Measurements from ENCODE around the gene KCNK5.

KCNK5 gene

DNA sequence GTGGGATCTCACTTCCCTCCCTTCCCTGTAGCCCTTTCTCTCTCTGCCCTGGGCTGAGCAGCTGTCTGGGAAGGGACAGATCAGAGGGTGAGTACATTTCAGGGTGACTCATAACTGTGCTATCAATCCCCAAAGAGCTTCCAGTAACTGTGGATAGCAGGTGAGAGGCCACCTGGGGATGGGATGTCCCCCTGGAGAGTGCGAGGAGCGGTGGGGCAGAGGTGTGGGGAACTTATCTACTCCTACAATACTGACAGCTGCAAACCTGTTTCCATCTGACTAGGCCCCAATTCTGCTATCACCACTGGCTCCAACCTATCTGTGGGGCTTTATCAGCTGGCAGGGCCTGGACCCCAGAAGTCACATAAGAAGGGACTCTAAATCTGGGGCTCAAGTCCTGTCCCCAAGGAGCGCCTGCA, 32.6 kb downstream of the KCNK5 start:
- no peak for DNase-seq

DNA sequence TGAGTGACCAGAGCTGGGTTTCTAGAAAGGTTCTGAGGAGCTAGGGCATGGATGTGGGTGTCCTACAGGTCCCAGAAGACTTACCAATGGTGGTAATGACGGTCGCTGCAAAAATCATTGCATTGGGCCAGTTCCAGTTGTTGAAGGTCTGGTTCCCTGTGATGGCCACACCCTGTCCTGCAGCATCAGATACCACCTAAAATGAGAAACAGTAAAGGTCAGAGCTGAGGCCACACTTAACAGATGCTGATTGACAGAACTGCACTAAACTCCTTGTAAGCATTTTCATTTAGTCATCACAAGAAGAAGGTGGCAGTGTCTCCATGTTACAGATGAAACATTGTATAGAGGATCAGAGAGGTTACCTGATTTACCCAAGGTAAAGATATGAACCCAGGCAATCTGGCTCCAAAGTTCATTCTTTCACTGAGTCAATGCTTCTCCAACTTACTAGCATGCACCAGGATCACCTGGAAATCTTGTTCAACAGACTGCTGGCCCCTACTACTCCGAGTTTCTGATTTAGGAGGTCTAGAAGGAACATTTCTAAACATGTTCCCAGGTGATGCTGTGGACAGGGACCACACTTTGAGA, 33.4 kb downstream of the KCNK5 start:
- no peak for DNase-seq

DNA sequence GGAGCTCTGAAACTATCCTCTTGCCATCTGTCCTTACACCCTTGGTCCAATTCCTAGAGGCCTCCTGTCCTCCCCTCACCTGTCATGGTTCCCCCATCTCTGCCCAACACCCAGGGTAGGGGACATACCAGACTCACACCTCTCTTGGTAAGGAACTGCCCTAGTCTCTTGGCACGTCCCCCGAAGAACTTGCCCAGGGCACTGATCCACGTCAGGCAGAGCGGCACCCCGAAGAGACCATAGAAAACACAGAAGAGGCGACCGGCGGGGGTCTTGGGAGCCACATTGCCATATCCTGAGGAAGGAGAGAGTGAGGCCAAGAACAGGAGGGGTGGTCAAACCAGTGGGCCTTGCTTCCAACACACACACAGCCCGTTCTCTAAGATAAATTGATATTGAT, 34.8 kb downstream of the KCNK5 start:
- DNase-seq, result no peak

DNA sequence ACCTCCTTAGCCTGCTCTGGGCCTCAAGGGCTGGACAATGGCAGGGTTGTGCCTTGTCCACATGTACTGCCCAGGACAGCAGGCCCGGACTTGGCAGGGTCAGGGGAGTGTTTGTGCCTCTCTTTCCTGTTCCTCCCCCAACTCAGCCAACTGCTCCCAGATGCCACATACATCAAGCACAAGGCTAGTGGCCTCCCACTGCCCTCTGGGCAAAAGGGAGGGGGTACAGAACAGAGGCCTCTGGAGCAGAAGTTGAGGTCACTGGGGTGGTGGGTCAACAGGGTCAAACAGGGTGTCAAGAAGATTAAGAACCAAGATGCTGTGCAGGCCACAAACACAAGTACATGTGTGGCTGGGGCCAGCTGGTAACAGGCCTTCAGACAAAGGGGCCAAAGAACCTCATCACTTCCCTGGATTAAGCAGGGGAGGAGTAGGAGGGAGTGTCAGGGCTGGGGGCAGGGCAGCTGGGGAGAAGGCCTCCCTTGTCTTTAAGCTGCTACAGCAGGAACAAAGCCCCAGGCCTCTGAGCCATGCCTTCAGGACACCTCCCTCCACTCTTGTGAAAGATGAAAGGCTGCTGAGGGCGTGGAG, 36.0 kb downstream of the KCNK5 start:
- no peak for DNase-seq

DNA sequence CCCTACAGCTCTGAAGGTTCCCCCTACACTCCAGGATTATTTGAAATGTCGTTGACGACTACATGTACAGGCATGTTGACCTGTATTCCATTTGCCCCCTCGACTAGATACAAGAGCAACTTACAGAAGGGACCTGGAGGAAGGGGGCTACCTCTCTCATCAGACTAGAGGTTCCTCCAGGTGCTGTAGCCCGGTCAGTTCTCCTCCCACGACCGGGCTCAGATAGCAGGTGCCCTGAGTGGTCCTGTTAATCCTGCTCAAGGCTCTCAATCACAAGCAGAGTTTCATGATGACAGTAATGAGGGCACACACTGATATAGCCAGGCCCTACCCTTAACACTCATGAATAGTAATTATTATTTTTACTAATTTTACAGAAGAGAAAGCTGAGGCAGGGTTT, 36.5 kb downstream of the KCNK5 start:
- DNase-seq, result no peak

DNA sequence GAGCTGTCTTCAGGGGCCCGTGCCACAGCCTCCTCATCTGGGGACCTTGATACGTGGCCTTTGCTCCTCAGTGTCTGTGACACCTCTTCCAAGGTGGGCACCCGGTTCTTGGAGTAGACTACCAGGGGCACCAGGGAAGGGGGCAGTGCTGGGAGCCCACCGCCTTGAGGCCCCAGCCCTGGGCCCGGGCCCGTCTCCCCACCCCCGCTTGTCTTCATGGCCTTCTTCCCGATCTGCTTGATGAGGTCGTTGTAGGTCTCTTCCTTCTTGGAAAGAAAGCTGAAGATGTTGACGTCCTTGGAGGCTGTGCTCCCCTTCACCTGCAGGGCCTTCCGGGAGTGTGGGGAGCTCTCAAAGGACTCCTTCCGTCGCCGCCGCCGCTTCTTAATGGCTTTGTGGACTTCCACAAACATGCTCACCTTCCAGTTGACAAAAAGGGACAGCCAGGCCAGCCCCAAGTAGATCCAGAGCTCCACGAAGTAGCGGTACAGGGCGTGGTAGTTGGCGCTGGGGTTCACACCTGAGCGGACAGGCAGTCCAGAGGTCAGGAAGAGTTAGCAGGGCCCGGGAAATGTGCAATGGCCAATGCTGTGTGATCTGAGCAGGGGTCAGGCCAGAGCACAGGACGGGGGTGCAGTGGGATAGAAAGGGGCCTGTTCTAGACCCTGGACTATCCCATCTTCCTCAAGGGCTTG, 37.9 kb downstream of the KCNK5 start:
- DNase-seq, result no peak

DNA sequence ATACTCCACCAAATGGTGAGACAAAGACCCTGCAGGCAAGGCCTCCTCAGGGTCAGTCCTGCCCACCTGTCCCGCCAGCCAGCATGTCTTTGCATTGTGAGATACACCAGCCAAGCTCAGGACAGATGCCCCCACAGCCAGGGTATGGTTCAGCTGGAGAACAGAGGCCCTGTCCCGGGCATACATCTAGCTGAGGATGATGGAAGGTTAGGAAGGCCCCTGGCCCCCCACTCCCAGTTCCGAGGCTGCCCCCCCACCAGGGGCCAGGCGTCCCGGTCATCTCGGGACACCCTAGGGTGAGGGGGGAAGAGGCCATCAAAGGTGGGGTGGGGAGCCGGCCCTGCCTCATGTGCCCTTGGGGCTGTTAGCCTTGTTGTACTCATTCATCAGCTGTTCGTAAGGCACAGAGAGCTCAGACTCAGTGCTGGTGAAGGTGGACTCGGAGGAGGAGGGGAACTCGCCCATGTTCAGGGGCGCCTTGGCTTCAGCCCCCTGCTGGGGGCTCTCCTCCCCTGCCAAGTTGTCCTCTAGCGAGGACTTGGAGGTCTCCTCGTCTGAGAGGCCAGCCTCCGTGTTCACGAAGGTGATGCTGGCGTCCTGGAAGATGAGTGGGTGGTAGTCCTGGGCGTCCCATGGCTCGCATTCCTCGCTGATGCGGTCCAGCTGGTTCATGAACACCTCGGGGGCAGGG, 38.6 kb downstream of the KCNK5 start:
- no peak for DNase-seq

DNA sequence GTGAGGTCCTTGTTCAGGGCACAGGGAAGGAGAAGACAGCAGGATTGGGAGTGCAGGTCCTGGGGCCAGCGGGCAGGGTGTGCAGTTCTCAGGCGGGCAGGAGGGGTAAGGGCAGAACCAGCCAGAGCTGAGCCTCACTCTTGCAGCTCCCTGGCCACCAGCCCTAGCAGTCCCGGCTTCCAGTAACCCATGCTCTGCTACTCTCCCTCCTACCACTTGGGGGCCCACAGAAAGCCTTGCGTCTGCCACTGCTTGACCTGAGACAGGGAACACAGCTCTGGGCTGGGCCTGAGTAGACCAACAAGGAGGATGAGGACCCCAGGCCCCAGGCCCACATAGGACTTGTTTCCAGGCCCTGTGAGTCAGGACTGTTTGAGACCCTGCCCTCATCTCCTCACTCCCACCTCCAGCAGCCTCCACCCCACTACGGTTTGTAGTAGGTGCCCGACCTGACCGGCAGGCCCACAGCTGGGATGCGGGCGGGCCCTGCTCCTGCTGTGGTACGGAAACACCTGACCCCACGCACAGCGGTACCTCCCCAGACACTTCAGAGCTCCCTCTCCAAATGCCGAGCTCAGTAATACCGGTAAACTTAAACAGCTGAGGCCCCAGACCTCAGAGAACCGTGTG, 39.2 kb downstream of the KCNK5 start:
- DNase-seq, result no peak

DNA sequence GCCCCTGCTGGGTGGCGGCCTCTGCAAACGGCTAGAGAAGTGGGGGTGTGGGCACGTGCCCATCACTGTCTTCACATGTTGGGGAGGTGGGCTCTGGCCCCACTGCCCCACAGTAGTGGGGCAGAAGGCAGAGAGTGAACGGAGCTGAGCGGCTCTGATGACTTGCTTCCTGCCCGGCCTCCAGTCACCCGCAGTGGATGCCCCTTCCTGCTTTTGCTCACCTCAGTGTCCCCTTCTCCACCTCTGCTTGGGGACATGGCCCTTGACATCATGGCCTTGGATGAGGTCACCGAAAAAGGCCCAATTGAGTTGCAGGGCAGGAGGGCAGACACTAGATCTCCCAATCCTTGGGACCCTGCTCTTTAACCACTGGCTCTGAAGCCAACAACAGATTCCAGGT, 40.1 kb downstream of the KCNK5 start:
- no peak for DNase-seq

DNA sequence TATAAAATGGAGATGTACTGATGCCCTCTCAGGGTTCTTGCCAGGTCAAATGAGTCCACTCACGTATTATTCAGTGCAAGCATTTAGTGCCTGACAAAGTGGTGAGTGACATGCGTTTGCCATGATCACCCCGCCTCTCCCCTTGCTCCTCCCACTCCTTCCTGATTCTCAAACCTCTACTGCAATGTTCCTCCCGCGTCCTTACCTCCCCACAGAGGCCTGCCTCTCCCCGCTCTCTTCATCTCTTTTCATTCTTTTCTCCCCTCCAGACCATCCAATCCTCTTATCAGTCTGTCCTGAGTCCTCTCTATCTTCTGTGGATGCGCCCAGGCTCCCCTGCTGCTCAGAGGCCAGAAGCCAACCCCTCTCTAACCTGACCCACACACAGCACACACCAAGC, 40.7 kb downstream of the KCNK5 start:
- DNase-seq, result no peak

DNA sequence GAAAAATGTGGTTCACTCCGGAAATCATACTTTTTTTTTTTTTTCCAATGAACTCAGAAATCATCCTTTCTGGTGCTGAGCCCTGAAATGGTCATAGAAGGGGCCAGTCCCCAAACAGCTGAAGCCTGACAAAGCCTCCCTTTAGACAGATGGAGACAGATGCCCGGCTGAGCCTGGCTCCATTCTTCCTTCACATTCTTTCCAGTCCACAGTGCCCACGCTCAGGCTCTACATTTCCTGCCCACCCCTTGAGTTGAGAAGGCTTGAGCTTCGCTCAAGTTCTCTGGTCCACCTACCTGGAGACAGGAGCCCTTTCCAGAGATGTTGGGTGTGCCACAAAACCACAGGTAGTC, 41.2 kb downstream of the KCNK5 start:
- DNase-seq, result no peak

DNA sequence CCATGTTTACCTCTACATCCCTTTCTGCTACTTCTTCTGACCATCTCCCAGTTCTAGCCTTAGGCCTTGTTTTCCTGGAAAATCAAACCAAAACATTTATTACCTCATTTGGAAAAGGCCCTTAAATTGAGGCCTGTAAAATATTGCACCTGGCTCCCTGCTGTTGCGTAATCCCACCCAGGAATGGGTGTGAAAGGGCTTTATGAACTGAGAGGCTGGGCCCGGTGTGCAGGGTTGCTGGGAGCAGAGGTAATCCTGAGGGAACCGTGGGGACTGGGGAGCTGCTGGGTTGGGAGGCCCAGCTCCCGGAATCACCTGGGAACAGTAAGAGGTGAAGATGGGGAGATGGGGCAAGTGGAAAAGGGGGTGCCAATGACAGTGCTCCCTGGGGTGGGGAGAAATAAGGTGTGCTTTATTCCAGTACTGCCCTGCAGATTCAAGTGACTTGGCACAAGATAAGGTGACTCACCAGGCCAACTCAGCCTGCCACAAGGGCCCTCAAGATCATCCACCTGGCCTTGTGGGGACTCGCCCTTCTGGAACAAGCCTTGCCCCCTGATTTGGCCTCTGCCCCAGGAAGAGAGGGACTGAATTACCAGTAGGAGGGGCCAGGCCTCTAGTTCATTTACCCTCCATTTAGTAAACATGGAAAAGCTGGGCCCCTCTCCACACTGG, 44.2 kb downstream of the KCNK5 start:
- DNase-seq, result no peak

DNA sequence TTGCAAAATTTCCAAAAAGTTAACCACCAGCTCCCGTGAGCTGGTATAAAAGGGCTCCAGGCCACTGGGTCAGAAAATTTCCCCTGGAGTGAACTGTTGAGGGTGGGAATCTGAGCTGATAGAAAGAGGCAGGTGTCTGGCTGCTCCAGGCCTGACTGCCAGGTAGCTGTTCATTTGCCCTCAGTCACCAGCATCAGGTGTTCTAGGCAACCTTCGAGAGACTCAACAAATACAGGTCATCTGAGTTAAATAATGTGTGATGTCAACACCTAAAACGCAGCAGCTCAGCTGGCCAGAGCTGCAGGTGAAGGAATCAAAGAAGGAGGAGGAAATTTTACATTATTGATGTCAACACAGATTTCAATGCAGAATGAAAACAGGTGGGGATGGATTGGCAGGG, 46.7 kb downstream of the KCNK5 start:
- DNase-seq, result no peak

DNA sequence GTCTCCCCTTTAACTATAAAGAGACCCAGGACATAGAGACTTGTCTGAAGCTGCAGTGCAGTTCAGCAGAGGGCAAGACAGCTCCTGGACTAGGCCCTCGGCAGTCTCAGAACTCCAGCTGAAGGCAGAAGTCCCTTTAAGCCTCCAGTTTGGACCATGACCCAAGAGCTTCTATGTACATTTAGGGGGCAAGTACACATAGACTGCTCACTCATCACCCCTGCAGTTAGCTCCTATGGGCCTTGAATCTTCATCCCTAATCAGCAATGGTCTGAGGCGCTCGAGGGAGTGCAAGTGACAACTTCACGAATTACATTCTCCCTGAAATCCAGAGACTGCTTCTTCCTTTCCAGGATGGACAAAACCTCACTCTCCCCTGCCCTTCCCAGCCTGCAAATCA, 47.4 kb downstream of the KCNK5 start:
- DNase-seq, result no peak

DNA sequence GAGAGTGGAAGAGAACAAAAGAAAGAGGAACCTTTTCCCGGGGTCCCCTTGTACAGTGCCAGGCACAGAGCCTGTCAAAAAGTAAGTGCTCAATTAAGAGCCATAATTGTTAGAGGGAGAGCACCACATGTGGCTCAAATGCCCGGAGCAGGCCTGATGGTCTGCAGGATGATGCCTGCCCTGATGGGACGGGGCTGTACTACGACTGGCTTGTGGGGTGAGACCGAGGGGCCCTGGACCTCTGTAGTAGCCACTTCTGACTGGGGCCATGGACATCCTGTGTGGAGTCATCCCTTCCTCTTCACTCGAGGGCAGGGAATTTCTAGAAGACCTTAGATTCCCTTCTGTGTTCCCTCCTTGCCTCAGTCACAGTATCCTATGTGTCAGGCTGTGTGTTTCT, 47.9 kb downstream of the KCNK5 start:
- no peak for DNase-seq

DNA sequence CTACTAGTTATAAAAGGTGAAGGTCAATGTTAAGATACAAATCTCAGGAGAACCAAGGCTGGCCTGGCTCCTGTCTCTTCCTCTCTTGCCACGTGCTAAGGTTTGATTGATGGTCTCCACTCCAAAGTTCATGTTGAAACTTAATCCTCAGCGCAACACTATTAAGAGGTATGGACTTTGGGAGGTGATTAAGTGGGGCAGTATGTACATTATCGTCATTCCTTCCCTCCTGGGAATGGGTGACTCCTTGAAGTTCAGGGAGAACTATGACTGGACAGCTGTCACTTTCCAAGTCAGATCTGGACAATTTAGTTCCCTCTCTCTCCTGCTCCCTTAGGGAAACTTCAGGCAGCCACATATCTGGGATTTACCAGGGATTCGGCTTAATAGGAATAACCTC, 50.5 kb downstream of the KCNK5 start:
- DNase-seq, result no peak

DNA sequence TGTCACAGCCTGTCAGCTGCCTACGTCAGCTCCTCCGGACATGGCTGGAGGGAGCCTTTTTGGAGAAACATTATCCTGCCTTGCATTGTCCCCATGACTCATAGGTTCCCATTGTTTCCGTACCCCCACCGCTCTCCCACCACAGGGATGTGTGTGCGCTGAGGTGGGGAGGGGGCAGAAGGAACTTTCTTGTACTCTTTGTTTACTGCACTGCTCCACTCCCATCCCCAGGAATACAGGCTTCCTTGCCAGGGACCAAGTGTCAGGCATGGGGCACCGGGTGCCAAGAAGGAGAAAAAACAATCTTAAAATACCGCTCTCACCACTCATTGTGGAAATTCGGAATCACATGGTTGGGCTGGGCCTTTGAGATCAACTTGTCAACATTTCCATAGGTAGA, 51.0 kb downstream of the KCNK5 start:
- no peak for DNase-seq

DNA sequence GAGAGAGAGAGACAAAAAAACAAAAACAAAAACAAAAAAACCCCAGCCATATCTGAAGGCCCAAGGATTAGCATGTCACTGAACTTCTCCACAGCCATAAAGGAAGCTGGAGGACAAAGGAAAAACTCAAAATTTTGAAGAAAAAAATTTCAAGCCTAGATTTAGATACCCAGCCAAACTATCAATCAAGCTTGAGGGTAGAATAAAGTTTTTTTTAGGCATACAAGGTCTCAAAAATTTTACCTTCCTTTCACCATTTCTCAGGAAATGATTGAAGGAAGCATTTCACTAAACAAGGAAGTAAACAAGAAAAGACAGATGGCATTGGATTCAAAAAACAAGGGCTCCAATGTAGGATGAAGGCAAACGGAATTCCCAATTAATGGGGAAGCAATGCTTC, 52.1 kb downstream of the KCNK5 start:
- no peak for DNase-seq

DNA sequence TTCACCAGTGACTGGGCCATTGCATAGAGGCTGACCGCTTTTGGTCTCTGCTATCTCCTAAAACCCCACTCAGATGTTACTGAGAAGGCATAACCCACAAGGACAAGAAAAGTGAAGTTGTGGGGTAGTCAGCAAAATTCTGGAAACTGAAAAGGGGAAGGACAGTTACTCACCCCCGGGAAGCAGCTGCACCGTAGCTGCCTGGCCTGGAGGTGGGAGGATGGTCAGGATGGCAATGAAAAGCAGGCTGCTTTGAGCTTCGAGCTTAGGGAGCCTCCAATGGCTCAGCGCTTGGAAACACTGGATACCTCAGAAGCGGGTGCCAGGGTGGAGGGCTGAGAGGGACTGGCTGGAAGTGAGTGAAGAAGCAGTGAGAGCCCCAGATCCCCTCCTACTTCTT, 56.0 kb downstream of the KCNK5 start:
- no peak for DNase-seq

DNA sequence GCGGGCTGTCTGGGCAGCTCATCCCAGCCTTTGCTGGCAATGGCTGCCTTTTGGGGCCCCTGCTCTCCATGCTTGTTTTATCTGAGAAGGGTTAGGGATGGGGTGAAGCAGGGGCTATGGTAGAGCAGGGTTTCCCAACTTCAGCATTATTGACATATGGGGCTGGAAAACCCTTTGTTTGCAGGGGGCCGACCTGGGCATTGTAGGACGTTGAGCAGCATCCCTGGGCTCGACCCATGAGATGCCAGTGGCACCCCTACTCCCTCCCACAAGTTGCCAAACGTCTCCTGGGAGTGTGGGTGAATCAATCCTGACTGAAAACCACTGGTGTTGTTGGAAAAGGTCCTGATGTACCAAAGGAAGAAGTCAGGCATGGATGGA, 56.9 kb downstream of the KCNK5 start:
- no peak for DNase-seq

DNA sequence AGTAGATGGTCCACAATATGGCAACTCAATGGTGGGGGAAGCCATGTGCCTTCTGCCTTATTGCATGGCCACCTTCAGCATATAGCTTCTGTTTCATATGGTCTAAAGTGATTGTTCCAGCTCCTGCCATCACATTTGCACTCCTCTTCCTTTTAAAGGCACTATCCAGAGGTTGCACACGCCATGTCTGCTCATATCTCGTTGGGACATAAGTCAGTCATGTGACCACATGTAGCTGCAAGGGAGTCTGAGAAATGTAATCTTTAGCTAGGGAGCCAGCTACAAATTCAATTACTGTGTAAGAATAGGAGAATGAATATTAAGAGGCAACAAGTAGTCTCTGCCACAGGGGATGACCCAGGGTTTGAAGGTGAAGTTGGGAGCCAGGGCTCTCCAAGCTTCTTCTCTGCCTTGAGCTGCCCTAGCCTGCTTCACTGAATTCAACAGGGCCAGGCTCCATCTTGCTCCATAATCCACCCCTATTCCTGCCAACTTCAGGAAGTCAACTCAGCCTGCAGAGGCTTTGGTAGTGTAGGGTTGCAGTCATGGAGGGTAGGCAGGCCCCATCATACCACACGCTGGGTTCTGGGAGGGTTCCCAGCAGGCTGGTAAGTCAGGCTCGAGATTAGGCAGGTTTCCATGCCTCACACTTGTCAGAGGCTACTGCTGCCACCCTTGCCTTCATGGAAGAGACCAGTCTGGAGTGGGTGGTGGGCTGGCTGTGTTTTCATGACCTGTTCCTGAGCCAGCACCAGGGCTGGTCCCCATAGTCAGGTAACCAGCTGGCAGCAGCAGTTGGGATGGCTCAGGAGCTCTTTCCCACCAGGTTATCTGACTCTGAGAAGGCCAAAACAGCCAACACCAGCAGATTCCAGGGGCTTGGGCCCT, 57.5 kb downstream of the KCNK5 start:
- DNase-seq, result no peak

DNA sequence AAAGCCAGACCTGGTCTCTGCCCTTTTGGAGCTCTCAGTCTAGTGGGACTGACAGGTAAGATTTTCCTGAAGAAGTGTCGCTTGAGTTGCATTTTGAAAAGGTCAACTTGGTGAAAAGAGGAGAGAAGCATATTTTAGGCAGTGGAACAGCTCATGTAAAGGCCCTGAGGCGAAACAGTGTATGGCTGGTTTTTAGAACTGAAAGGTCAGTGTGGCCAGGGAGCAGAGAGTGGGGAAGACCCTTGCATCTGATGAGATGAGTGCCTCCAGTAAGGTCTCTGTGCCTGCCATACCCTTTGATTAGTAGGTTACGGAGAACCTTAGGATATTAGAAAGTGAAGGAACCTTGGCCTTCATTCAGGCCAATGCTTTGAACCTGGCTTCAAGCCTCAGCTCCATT, 58.4 kb downstream of the KCNK5 start:
- DNase-seq, result no peak
